ENCODE data around the gene KANK2. TPM values are rescaled to one million over a fixed set of nuclear protein-coding genes. Genes with fewer than 3 reads are reported as not detected.

The KANK2 gene
- total and polyA plus RNA-seq, 2 of the 13 experiments (the other 11 are each of a cell fraction or from before 2014, with no cell fraction given), result 5.7 to 12.9 TPM

- ChIA-PET CTCF (ENCODE audit: low intra/inter-chr PET ratio, low total read pairs) (no interaction called here), POLR2A (no interaction called here)
- intact Hi-C loops (cut with micrococcal nuclease; ENCODE audit: unreplicated experiment), result no loop called here
- Histone ChIP-seq H3K79me2 (ENCODE audit: insufficient read depth, low read length) (no peaks in the 10 kb centered on the region), H3K4me1 (ENCODE audit: insufficient read depth, low read length) (peaks cover 4% of the 10 kb centered on the region), H3K4me3 (replicated peaks in 1 of 3; ENCODE audit: insufficient read depth in 1 of 3, low read depth in 2 of 3, low read length in 3 of 3) (no peak overlapping the region), H3K36me3 (replicated peaks in 1 of 2; ENCODE audit: control insufficient read depth in 1 of 2, insufficient read depth in 2 of 2, low read length in 2 of 2) (0 out of 5 replicates have a peak, but pooled peaks cover 2 to 7% of the 10 kb centered on the region in 2 experiments), H3K27me3 (ENCODE audit: control insufficient read depth in 1 of 2, insufficient read depth in 2 of 2, low read length in 2 of 2) (no peaks in the 10 kb centered on the region), H3K4me2 (ENCODE audit: low read depth, low read length) (no peak overlapping the region), H3K9ac (ENCODE audit: insufficient read depth, low read depth, low read length) (no peak overlapping the region), H3K9me3 (ENCODE audit: low read length) (no peaks in the 10 kb centered on the region), H4K20me1 (ENCODE audit: insufficient read depth, low read length) (no peaks in the 10 kb centered on the region), H2AFZ (ENCODE audit: low read length) (no peak overlapping the region), H3K27ac (ENCODE audit: extremely low read length, insufficient read depth, low read length) (no peak overlapping the region)
- DNase-seq (ENCODE audit: low spot score) (no peak), ATAC-seq (no peak), FAIRE-seq (no peak)
- TF ChIP-seq SRSF4 (IDR thresholded peaks at IDR 0.05; ENCODE audit: low read depth, low read length, poor library complexity, severe bottlenecking), result no peak
- no peak for TF ChIP-seq E2F1 (CRISPR knock-in tag; IDR thresholded peaks at IDR 0.05)
- no TSS peak for BruUV-seq (replicated peaks)
- in situ Hi-C loops (cut with HindIII; ENCODE audit: extremely low pct_ligation_motif_present, low pct_unique_long_range_greater_than_20kb), result no loop called here
- 94% methylated on average over 17 of the region's 17 CpGs for WGBS (ENCODE audit: low lambda C conversion rate)
Observed at GRCh38 chr19:11164879-11165406, 32.4 kb downstream of the KANK2 start.

- ATAC-seq (no peak), DNase-seq (ENCODE audit: low spot score) (no peak), FAIRE-seq (no peak)
- no peaks in the 10 kb centered on the region for H3K79me2 ChIP-seq (ENCODE audit: insufficient read depth, low read length)
- ChIA-PET CTCF (ENCODE audit: low intra/inter-chr PET ratio, low total read pairs) (no interaction called here), POLR2A (no interaction called here)
- intact Hi-C loops (cut with micrococcal nuclease; ENCODE audit: unreplicated experiment), result no loop called here
- no peak overlapping the region for H2AFZ ChIP-seq (ENCODE audit: low read length)
- no peaks in the 10 kb centered on the region for H4K20me1 ChIP-seq (ENCODE audit: insufficient read depth, low read length)
- H3K27ac ChIP-seq (ENCODE audit: extremely low read length, insufficient read depth, low read length), result no peak overlapping the region
- in situ Hi-C loops (cut with HindIII; ENCODE audit: extremely low pct_ligation_motif_present, low pct_unique_long_range_greater_than_20kb), result no loop called here
- H3K4me2 ChIP-seq (ENCODE audit: low read depth, low read length), result no peak overlapping the region
- no peak overlapping the region for H3K4me3 ChIP-seq (replicated peaks in 1 of 3; ENCODE audit: insufficient read depth in 1 of 3, low read depth in 2 of 3, low read length in 3 of 3)
- WGBS (ENCODE audit: low lambda C conversion rate), result 84% methylated on average over 11 of the region's 11 CpGs
- 0 out of 5 replicates have a peak, but pooled peaks cover 2 to 7% of the 10 kb centered on the region in 2 experiments for H3K36me3 ChIP-seq (replicated peaks in 1 of 2; ENCODE audit: control insufficient read depth in 1 of 2, insufficient read depth in 2 of 2, low read length in 2 of 2)
- H3K4me1 ChIP-seq (ENCODE audit: insufficient read depth, low read length), result peaks cover 10% of the 10 kb centered on the region
- H3K27me3 ChIP-seq (ENCODE audit: control insufficient read depth in 1 of 2, insufficient read depth in 2 of 2, low read length in 2 of 2), result no peaks in the 10 kb centered on the region
- H3K9me3 ChIP-seq (ENCODE audit: low read length), result no peaks in the 10 kb centered on the region
- no peak overlapping the region for H3K9ac ChIP-seq (ENCODE audit: insufficient read depth, low read depth, low read length)
- no TSS peak for BruUV-seq (replicated peaks)
- no peak for TF ChIP-seq KDM2A (CRISPR knock-in tag; IDR thresholded peaks at IDR 0.05; ENCODE audit: borderline replicate concordance, low read depth)
- TF ChIP-seq MXI1 (IDR thresholded peaks at IDR 0.05; ENCODE audit: borderline replicate concordance, low read depth, low read length), result no peak
- TF ChIP-seq ZNF670 (CRISPR knock-in tag; IDR thresholded peaks at IDR 0.05; ENCODE audit: borderline replicate concordance), result no peak
- TF ChIP-seq MED8 (CRISPR knock-in tag; IDR thresholded peaks at IDR 0.05; ENCODE audit: insufficient replicate concordance), result no peak
- no peak for TF ChIP-seq FOXM1 (CRISPR knock-in tag; IDR thresholded peaks at IDR 0.05)
- TF ChIP-seq ZNF841 (CRISPR knock-in tag; IDR thresholded peaks at IDR 0.05; ENCODE audit: borderline replicate concordance), result no peak
- no peak for TF ChIP-seq PRPF4 (IDR thresholded peaks at IDR 0.05; ENCODE audit: low read depth, low read length, poor library complexity, severe bottlenecking)
- no peak for TF ChIP-seq BCLAF1 (IDR thresholded peaks at IDR 0.05)
- TF ChIP-seq NR2F6 (IDR thresholded peaks at IDR 0.05), result no peak
- no peak for TF ChIP-seq NR2F6 (CRISPR knock-in tag; IDR thresholded peaks at IDR 0.05)
- TF ChIP-seq IRX3 (CRISPR knock-in tag; IDR thresholded peaks at IDR 0.05; ENCODE audit: borderline replicate concordance, low read depth), result no peak
- no peak for TF ChIP-seq ZNF761 (CRISPR knock-in tag; conservative IDR thresholded peaks at IDR 0.05)
- TF ChIP-seq TRIM24 (CRISPR knock-in tag; IDR thresholded peaks at IDR 0.05), result no peak
- TF ChIP-seq RAD21 (CRISPR knock-in tag; IDR thresholded peaks at IDR 0.05), result no peak
- no peak for TF ChIP-seq GTF3A (CRISPR knock-in tag; conservative IDR thresholded peaks at IDR 0.05)
Observed at GRCh38 chr19:11164296-11164695, 33.0 kb downstream of the KANK2 start.

Data from HepG2 (cell line).